NCI-H2081 (cell line): ENCODE data around the gene TNS3.
A peak's percentile ranks its signal among the peaks of the same experiment; 100 is the strongest.
"Not testable (repeated sequence)": the region's sequence is repeated elsewhere in the genome, so short reads cannot be mapped to it uniquely, and the experiment has no call there.

Experiments used
- DNase-seq, 2 experiments: peaks; one replicate each; lab custom pipeline; 2025; lab: John Stamatoyannopoulos, UW

Gene TNS3

DNA sequence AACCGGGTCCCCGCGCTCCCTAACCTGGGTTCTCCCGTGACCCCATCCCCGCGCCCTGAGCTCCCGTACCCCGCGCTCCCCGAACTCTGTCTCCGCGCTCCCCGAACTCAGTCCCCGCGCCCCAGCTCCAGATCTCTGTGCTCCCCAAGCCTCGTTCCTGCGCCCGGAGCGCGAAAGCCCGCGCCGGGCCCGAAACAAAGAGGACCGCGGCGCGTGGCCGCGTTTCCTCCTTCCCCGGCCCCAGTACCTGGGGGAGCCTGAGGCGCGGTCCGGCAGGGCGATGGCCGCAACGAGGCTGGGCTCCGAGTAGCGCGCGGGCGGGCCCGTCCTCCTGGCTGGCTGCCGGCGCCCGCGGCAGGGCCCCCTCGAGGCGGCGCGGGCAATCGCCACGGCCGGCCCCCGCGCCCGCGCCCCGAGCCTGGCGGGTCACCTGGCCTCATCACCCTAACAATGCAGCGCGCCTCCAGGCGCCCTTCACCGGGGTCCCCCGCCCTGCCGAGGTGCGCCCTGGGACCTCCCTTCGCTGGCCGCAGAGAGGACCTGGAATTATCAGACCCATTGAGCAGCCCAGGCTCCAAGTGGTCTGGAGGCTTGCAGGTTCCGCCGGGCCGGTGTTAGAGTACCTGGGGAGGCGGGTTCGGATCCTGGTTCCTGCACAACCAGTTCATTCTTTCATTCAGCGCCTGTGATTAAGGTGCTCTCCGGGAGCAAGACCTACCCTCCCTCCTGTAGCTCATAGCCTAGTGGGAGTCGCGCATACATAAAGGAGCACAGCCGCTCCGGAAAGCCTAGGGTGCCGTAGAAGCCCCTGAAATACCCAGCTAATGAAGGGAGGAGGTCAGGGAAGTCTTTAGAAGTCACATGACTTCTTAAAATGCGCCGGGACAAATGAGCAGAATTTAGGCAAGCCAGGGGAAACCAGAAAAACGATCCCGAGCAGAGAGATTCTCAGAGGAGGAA, at the start of gene TNS3:
Gene TNS3 (minus strand): TSS at position 308 of the 960 bp plus-strand sequence. CDS start 142,475 bp downstream, outside the sequence.
- peak; percentile 25 to 42 for DNase-seq

DNA sequence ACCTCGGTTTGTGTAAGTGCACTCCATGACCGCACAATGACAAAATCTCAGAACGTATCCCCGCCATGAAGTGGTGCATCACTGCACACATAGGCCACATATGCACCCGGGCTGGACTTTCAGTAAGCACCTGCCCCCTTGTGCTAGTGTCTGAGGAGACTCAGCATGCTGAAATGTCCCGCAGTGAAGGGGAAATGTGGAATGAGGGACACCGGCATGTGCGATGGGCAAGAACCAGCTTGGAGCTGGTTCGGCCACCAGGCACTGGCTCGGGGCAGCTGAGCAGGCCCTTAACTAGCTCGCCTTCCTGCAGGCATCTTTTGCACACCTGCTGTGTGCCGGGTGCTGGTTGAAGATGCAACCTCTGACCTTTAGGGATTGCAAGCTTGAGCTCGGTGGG, 49.8 kb upstream of the TNS3 start:
- no peak for DNase-seq

DNA sequence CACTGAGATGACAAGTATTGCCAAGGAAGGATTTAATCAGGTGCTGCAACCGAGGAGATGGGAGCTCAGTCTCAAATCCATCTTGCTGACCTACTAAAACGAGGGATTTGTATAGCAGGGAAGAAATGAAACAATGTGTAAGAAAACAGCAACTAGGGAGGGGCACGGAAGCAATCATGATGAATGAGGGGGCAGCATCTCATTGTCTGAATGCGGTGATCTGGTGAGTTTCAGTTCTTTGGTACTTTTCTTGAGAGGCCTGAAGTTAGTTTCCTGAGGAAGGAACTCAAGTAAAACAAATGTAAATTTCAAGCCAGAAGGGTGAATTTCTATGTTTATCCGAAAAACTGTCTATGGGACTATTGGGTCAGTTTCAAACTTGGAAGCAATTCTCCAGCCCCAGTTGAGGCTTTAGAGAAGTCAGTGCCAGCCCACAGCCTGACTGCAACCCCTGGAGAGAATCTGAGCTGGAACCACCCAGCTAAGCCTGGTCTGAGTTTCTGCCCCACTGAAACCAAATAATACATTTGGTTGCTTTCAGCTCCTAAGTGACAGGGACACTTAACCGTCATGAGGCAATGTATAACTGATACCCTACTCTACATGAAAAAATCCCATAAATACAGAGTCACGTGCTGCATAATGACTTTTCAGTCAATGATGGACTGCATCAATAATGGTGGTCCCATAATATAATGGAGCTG, 45.8 kb upstream of the TNS3 start:
- DNase-seq, result no peak

- peak in 1 of 2 experiments; percentile 53 for DNase-seq
Observed at GRCh38 chr7:47625861-47626715, 44.2 kb upstream of the TNS3 start.

DNA sequence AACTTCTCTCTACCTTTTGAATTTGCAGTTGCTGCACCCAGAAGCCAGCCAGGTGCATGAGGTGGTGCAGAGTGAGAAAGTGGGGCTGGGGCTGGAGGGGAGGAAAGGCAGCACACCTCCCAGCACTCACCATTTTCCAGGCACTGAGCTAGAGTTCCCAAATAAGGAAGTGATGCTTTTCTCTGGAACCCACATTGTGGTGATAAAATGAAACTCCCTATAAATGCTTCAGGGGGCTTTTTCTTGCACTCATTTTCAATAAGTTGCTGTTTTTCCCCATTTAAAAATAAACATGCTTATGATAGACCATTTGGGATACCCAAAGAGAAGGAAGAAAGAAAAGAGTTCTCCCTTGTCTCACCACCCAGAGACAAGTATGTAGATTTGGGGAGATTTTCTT, 42.8 kb upstream of the TNS3 start:
- DNase-seq, result no peak

- DNase-seq, result no peak
Observed at GRCh38 chr7:47622946-47623640, 41.2 kb upstream of the TNS3 start.

GRCh38 chr7:47622586-47622945, 40.7 kb upstream of the TNS3 start:
- DNase-seq, result no peak

DNA sequence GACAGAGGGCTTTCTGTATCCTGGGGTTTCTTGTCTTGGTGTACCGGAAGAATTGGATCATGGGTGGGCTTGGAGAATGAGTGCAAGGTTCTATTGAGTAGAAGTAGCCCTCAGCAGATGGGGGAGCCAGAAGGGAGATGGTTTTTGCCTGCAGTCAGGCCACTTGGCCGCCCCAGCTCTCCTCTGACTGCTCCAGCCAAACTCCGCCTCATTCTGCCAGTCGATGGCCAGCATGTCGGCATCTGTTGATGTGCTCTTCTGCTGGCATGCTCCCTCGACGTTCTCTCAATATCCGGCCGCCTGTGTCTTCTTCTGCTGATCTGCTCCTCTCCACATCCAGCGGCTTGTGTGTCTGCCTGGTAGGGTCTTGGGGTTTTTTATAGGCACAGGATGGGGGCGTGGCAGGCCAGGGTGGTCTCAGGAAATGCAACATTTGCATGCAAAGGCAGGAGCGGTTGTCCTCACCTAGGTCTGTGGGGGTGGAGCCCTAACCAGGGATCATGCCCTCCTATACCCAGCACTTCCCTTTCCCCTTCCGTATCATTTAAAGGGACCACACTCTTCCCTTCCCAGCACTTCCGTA, 40.2 kb upstream of the TNS3 start:
- no peak for DNase-seq

- DNase-seq, result no peak
Observed at GRCh38 chr7:47621347-47621746, 39.4 kb upstream of the TNS3 start.

- DNase-seq, result no peak
Observed at GRCh38 chr7:47619806-47620205, 37.9 kb upstream of the TNS3 start.

GRCh38 chr7:47617131-47617530, 35.2 kb upstream of the TNS3 start:
- DNase-seq, result no peak

DNA sequence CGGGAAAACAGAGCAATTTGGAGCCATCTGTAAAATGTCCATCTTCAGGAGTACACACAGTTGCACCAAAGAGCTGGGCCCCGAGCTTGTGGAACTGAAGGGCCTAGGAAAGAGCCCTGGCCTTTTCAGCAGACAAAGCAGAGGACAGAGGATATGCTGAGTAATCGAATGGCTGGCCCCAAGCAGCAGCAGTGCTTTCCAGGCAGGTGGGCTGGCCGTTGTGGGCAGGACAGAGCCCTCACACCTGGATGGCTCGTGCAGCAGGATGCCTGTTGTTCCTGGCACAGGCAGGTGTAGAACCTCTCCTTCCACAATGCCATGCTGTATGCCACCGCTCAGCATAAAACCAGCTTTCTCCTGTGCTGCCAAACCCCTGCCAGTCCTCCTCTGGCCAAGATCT, 32.5 kb upstream of the TNS3 start:
- DNase-seq, result peak in 1 of 2 experiments; percentile 10

DNA sequence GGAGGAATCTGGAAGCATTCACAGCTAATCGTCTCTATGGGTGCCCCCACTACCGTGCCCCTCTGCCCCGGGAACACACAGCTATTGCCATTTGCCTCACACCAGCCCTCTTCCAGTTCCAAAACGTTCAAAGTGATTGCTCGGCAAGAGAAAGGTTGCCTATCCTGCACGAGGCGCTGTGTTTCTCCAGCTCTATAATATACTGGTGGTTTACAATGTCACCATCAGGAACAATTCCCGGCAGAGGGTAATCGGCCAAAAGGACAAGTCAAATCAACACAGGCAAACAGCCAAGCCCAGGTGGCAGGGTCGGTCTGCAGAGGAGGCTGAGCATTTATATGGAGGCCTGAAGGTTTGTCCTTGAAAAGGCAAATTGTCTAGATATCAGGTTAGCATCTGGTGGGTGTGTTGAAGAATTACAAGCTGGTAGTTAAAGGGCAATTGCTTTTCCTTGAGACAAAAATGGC, 29.2 kb upstream of the TNS3 start:
- peak; percentile 17 to 30 for DNase-seq

GRCh38 chr7:47610506-47611044, 28.7 kb upstream of the TNS3 start:
- peak; percentile 34 to 75 for DNase-seq

DNA sequence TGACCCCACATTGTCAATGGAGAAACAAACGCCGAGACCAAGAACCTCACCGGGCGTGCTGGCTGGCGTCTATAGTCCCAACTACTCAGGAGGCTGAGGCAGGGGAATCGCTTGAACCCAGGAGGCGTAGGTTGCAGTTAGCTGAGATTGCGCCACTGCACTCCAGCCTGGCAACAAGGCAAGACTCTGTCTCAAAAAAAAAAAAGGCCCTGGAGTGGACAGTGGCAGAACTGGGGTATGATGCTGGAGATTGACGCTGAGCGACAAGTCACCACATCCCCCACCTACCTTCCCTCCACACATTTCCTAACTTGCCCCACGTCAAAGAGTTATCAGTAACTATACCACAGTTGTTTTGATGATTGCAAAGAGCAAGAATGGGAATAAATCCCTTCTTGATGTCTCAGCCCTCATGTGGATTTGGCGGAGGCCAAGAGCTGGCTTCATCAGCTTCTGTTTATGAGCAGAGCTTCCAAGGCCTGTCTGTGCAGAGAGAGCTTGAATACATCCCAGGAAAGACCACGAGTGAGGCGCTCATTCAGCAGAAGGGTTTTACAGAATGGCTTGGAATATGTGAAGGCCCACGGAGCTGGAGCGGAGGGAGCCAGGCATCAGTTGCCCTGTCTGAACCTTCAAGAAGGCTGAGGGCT, 28.0 kb upstream of the TNS3 start:
- no peak for DNase-seq

GRCh38 chr7:47606593-47607046, 24.7 kb upstream of the TNS3 start:
- not testable (repeated sequence) for DNase-seq

GRCh38 chr7:47605816-47606575, 24.1 kb upstream of the TNS3 start:
- DNase-seq, result no peak

- no peak for DNase-seq
Observed at GRCh38 chr7:47604496-47604890, 22.6 kb upstream of the TNS3 start.

DNA sequence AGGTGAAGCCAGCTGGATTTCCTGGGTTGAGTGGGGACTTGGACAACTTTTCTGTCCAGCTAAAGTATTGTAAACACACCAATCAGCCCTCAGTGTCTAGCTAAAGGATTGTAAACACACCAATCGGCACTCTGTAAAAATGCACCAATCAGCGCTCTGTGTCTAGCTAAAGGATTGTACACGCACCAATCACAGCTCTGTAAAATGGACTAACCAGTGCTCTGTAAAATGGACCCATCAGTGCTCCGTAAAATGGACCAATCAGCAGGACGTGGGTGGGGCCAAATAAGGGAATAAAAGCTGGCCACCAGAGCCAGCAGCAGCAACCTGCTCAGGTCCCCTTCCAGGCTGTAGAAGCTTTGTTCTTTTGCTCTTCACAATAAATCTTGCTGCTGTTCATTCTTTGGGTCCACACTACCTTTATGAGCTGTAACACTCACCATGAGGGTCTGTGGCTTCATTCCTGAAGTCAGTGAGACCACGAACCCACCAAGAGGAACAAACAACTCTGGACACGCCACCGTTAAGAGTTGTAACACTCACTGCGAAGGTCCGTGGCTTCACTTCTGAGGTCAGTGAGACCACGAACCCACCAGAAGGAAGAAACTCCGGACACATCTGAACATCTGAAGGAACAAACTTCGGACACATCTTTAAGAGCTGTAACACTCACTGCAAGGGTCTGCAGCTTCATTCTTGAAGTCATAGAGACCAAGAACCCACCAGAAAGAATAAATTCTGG, 21.8 kb upstream of the TNS3 start:
- not testable (repeated sequence) for DNase-seq
